Measurements from ENCODE around the gene CYP11A1.
A peak's percentile ranks its signal among the peaks of the same experiment; 100 is the strongest.

The CYP11A1 gene

DNA sequence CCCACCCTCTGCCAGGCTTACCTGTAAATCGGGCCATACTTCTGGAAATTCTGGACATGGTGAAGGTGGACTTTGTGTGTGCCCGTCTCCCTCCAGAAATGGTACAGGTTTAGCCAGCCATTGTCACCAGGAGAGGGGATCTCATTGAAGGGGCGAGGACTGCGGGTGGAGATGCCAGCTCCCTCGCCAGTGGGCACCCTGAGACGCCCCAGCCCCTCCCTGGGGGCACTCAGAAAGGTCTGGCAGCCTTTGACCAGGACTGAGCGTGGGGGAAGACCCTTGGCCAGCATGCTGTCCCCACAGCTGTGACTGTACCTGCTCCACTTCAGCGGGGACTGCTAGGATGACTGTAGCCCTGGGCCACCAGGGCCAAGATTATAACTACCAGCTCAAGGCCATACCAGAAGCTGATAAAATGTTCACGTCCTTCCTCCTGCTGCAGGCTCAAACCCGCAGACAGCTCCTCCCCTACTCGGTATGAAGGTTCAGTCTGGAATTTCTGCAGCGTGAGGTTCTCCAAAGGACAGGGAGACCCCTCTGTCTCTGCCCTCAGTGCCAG lies at the start of gene CYP11A1:
TSS of gene CYP11A1 (minus strand) at position 351 of the 559 bp plus-strand sequence. CDS start at position 290, 61 bp downstream.
- no peak for DNase-seq
- intact Hi-C loops (cut with DNase I): no loop called here

DNA sequence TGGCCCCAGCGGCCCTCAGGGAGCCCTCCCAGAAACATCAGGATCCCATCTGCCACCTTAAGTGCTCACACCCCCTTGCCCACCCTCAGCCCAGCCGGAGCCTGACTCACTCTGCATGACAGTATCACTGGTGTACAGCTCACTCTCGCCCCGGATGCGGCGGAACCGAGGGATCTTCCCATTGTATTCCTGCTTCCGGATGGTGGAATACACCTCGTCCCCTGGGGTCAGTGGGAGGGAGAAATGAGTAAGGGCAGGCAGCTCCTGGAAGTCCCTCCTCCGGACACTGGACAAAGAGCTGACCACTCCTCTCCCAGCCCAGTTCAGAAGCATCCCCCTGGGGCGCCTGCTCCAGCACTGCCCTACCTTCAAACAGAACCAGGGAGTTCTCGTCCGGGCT lies 49.8 kb upstream of the CYP11A1 start:
- no peak for DNase-seq
- intact Hi-C loops (cut with DNase I): no loop called here

DNA sequence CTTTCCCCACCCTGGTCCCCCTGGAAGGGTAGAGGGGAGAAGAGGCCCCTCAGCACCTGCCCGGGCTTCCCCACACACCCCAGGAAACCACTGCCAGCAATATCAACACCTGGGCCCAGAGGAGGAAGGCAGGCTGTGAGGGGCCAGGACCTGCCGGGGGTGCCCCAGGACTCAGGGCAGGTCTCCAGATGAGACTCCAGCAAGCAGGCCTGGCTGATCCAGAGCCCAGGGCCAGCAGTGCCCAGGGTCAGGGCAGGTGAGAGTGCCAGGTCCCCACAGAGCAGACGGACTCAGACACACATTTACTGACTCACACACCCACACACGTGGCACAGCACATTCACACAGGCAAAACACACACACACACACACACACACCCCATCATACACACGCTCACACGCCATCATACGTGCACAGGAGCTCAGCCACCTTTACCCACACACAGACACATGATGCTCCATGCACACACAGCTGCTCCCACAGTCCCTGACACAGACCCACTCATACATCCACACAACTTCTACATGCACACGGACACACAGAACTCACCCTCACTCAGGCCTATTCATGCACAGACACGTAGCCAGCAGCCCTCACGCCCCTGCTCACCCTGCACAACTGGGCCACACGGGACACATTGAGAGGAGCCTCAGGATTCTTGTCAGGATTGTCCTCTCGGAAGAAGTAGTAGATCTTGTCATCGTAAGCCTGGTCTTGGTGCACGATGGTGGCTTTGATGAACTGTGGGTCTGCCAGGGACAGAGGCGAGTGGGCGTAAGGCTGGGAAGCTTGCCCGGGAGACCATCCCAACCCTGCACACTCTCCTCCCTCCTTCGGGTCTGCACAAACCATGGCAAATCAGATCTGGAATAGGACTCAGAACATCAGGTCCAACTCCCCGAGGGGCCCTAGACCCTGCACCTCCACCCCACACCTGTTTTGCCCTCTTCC lies 48.8 kb upstream of the CYP11A1 start:
- no peak for DNase-seq
- intact Hi-C loops (cut with DNase I): no loop called here

DNA sequence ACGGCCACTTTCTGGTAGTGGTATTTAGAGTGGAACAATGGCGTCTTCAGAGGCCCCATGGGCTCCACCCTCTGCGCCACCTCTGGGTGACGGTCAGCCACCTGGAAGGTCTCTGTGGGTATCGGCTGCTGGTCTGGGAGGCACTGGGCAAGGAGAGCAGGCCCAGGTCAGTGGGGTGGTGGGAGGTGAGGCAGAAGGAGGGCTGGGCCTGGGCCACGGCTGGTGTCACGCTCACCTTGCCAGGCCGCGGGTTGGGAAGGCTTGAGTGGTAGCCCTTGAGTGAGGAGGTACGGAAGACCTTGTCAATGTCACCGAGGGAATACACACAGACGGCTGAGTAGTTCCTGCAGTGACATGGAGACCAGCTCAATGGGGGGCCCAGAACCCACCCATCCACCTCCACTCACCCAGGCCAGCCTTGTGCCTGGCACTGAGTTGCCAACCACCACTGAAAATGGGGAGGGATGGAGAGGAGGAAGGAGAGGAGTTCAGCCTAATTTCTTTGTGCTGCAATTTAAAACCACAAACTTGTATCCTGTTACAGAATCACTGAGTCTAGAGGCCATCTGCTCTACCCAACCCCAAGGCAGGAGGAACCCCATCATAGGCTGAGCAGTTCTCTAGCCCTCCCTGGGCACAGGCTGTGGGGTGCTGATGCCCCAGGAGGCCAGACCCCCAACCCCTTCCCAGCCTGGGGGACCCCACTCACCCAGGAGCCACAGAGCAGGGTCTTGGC lies 47.3 kb upstream of the CYP11A1 start:
- DNase-seq: no peak
- intact Hi-C loops (cut with DNase I): no loop called here

DNA sequence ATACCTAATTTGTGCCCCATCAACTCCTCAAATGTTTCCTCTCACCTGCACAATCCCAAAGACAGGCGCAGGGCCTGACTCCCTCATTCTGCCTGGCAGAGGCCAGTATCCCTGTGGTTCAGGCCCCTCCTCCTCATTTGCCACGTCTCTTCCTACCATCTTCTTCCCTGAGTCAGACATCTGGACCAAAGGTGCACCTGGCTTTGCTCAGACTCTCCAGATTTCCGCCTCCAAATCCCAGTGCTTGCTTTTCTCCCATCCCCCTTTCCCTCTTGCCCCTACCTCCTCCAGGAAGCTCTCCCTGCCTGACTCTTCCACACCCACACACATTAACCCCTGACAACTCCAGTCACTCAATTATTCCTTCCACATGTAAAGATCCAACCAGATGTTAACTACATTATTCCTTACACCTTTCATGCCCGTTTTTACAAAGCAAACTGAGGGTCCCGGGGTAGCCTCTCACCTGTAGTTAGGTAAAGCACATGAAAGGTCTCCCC lies 46.7 kb upstream of the CYP11A1 start:
- intact Hi-C loops (cut with DNase I): no loop called here
- no peak for DNase-seq

DNA sequence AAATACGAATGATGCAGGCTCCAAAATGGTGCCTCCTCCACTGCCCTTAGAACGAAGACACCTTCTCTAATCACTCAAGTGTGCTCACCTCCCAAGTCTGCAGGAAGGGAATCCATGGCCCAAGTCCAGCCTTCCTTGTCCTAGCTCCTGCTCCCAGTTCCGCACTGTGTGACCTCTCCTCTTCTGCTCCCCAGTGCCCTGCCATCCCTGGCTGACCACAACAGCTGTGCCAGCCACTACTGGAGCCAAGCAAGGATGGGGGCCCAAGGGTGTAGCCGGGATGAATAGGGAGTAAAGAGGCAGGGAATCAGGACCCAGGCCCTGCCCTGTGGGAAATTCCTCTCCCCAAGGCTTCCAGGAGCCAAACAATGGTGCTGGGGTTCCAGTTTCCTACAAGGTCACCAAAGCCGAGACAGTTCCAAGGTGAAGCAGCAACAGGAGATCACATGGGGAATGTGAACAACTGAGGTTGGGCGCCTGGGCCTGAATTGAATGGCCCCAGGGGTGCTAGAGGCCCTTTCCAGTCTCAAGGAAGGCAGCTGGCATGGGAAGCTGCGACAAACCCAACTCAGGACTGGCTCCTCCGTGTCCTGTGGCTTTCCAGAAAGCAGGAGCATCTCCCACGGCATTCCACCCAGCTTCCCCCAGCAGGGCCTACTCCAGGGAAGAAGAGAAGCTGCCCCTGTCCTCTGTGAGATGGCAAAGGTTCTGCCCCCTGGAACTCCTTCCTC lies 46.1 kb upstream of the CYP11A1 start:
- DNase-seq: no peak
- intact Hi-C loops (cut with DNase I): no loop called here

DNA sequence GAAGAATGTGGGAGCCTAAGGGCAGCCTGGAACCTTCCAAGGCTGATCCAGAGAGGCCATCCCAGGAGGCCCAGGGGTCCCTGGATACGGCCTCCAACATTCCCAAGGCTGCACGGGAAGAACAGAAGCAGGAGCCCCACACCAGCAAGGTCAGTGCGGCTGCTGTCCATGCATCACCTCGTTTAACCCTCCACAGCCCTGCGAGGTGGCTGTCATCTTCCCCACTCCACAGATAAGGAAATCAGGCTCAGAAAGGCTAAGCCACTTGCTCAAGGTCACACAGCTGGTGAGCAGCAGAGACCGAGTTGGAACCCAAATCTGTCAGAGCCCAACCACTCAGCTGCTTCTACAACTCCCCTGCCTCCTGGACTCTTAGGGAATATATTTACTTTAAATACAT lies 44.7 kb upstream of the CYP11A1 start:
- intact Hi-C loops (cut with DNase I): no loop called here
- no peak for DNase-seq

DNA sequence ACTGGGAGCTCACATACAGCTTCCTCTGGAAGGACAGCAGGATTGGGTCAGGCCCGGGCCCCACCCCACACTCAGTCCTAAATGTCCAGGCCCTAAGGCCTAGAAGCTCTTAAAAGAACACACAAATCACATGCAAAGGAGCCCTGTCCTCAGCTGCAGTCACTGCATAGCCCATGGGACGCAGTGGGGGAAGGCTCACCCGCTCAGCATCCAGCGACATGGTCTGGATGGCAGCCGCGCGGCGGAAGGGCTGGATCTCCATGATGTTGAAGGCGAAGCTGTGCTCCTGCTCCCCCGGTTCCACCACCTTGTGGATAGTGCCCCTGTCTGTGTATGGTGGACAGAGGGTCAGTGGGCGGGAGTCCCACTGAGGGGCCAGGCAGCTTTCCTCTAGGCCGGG lies 44.2 kb upstream of the CYP11A1 start:
- intact Hi-C loops (cut with DNase I): no loop called here
- no peak for DNase-seq

DNA sequence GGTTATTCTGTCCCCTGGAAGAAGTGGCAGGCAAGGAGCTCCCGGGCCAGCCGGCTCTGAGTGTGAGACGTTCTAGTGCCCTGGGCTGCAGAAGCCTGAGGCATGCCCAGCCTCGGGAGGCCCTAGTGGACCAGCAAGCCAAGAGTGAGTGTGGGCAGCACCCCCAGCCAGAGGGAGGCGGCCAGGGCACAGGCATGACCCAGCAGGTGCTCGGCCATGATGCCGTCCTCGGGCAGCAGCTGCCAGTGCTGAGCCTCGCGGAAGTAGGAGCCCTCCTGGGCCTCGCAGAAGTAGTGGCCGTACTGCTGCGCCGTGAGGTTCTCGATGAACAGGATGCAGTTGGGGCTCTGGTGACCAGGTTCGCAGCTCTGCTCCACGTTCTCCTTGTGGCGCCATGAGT lies 43.1 kb upstream of the CYP11A1 start:
- DNase-seq: no peak
- intact Hi-C loops (cut with DNase I): no loop called here

DNA sequence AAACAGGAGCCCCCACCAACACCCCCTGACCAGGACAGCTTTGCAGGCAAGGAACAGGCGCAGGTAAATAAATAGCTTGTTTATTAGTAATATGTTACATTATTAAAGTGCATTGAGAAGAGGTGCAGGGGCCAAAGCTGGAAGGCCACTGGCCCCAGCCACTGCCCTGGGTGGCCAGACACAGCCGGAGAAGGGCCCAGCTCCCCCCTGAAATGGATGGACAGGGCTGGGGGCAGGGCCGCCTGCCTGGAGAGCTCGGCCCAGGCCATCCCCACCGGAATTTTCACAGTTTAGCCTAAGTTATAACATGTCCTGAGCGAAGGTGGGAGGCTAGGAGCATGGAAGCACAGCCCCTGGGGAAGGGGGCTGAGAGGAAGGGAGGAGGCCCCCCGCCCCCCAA lies 41.8 kb upstream of the CYP11A1 start:
- DNase-seq: no peak
- intact Hi-C loops (cut with DNase I): no loop called here

DNA sequence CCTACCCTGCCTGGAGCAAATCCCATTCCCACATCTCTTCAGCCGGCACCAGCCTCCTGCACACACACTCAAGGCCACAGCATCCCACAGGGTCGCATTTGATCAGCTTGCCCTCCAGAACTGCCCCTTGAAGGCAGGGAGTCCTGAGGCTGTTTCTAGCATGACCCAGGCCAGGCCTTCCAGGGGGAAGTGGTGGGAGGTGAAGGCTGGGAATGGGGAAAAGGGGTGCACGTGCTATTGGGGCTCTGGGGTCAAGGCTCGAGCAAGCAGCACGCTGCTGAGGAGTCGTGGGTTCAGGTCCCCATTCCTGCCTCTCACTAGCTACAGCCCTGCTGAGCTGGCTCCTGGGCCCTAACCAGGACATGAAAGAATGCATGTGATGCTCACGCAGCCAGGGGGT lies 41.4 kb upstream of the CYP11A1 start:
- intact Hi-C loops (cut with DNase I): no loop called here
- DNase-seq: no peak

DNA sequence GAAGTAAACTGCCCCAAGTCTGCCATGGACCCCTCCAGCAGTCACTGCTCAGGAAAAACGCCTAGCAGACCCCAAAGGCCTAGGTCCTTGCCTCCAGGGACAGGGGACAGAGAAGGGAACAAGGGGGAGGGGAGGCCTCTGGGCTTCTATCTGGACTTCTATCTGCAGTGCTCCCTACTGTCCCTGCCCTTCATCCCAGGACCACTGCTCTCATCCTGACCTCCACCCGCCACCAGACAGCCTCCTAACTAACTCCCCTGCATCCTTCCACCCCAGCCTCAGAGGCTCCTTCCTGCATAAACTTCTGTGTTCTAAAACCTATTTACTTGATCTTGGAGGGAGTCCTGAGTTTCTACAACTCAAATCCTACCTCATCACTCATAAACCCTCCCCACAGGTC lies 40.9 kb upstream of the CYP11A1 start:
- intact Hi-C loops (cut with DNase I): no loop called here
- no peak for DNase-seq

DNA sequence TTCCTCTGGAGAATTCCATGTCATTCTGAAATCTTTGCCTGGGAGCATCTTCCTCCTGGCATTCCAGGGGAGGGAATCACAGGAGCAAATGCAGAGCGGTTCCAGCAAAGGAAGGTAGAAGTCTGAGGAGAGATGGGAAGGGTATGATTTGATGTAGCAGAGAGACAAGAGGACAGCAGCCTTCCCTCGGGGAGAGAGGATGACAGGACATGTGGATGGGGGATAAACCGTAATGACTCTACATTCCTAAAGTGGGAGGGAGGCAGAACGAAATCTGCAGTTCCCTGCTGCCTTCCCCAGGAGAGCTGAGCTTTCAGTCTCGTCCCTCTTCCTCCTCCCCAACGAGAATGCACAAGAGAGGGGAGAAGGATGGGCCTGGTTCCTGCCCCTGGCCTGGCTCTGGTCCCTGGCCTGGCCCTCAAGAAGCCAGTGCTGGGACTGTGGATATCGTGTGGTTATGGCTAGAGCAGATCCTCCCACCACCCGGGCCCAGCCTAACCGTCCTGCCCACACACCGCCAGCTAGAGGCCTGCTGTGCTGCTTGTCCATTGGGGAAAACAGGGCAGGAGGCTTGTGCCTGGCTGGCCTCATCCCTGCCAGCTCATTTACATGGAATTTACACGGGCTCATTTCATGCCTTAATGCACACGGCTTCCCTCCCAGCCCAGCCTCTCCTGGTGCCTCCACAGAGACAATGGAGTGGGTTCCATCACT lies 39.7 kb upstream of the CYP11A1 start:
- intact Hi-C loops (cut with DNase I): no loop called here
- DNase-seq: peak in 5 of 42 donors; percentile 14 to 50 (median 35)

DNA sequence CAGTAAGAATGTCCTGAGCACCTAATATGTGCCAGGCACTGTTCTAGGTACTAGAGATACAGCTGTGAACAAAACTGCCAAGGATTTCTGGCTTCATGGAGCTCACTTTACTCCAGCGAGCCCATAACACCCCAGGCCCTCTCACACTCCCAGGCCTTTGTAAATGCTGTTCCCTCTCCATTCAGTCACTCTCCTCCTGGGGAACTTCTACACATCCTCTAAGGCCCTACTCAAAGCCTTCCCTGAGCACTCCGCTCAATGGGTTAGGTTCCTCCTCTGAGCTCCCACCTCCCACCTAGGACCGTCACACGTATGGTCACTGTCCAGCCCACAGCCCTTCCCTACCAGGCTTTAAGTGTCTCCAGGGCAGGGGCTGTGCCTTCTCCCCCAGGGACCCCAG lies 39.1 kb upstream of the CYP11A1 start:
- DNase-seq: no peak
- intact Hi-C loops (cut with DNase I): no loop called here

DNA sequence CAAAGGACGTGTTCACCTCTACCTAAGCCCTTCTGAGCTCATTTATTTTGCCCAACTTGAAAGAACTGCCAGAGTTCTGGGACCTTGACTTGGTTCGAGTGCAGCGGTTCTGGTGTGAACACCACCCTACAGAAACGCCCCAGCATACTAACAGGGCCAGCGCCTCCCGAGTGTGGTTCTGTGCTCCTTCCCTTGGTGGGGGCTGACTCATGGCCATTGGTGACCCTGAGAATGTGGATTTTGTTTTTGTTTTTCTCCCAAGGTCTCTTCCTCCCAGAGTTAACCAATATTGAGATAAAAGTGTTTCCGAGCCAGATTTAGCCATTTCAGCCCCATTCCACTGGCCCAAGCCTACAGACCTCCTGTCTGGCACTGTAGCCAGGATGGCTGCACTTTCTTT lies 38.4 kb upstream of the CYP11A1 start:
- no peak for DNase-seq
- intact Hi-C loops (cut with DNase I): no loop called here

DNA sequence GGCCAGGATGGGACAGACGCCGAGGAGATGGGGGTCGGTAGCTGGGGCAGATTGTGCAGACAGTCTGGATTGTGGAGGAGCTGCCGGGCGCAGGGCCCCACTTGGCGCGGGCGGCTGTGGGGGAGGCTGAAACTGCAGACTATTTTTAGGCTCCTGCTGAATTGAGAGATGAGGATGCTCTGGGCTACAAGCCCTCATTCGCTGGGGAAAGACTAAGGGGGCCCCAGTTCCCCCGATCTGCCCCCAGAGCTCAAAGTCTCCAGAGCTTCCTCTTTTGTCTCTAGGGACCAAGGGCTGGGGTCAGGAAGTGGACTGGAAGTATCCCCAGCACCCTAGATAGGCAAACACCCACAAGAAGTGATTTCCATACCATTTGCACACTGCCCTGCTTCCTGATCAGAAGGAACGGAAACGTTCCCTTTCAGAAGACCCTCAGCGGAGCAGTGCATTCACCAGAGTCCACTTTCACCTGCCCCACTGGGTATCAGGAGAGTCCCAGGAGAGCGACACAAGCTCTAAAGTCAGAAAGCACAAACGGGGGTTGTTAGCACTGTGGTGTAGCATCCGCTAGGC lies 36.6 kb upstream of the CYP11A1 start:
- peak in 38 of 42 donors; percentile 21 to 82 (median 63) for DNase-seq
- intact Hi-C loops (cut with DNase I): no loop called here

DNA sequence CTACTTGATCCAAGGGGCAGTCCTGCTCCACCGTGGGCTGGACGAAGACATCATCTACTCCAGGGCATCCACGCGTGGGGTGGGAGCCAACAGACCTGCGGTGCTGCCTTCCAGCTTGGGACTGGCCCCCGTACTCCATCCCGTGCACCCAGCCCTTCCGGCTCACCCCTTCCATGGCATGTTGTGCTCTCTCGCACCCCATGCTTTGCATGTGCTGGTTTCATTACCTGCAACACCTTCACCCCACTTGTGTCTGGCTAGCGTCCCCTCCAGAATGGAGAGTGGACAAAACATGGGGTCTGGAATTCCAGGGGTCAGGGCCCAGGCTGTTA lies 36.1 kb upstream of the CYP11A1 start:
- intact Hi-C loops (cut with DNase I): no loop called here
- DNase-seq: no peak

DNA sequence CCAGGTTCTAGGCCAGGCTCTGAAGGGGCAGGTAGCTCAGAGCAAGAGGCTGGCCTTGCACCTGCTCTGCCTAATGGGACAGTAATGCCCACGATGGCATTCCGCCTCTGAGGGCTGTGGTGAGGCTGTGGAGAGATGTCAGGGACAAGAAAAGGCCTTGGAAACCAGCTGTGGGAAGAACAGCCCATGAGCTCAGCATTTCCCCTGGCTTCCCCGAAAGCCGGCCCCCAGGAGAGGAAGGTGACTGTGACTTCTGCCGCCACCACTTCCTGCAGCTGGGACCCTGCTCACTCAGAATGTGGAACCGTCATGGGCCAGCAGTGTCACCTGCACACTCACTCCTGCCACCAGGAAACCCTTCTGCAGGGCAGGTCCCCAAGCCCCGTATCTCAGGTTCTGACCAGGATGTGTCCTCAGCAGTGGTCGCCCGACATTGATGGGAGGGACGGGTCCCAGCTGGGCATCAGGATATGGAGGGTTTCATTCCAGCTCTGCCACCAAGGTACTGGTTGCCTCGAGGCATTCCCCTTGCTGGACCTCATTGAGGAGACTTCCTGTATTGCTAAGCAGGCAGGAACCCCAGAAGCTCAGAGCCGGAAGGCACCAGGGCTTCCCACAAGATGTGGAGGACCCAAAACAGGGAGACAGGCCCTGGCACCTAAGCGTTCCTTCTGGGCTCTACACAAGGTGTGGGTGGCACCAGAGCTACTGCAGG lies 35.6 kb upstream of the CYP11A1 start:
- DNase-seq: peak in 5 of 42 donors; percentile 17 to 42 (median 29)

More for the DNA sequence above, 35.6 kb upstream of the CYP11A1 start:
- intact Hi-C loops (cut with DNase I): no loop called here

All from head of caudate nucleus (tissue), 42 donors.